ENCODE data around the gene ITGA2B. TPM values are rescaled to one million over a fixed set of nuclear protein-coding genes. Genes with fewer than 3 reads are reported as not detected.

ITGA2B gene
- total and polyA plus RNA-seq, 2 of the 4 experiments (the other 2 are of a cell fraction), result under 0.01 to 0.26 TPM

- Histone ChIP-seq H4K20me1 (ENCODE audit: insufficient read depth, low read length) (peaks cover 7% of the 10 kb centered on the region), H2AK9ac (replicated peaks; ENCODE audit: low read depth, low read length, poor library complexity) (peak overlapping the region; percentile 98), H2BK15ac (ENCODE audit: low read depth, low read length) (no peak overlapping the region), H3K4me3 (ENCODE audit: insufficient read depth, low read depth, low read length) (peak overlapping the region; percentile 88), H3K4ac (ENCODE audit: low read depth, low read length) (no peak overlapping the region; the same call in 1 of the 2 replicates), H2AK5ac (ENCODE audit: low read depth, low read length) (peak overlapping the region; percentile 84), H3K27ac (ENCODE audit: insufficient read depth, low read length) (no peak overlapping the region; the same call in 1 of the 2 replicates), H3K23ac (ENCODE audit: low read depth, low read length) (peak overlapping the region; percentile 85; the same call in 1 of the 2 replicates), H3K9me3 (ENCODE audit: control insufficient read depth, insufficient read depth, low read length) (no peaks in the 10 kb centered on the region), H3K27me3 (ENCODE audit: control insufficient read depth, insufficient read depth, low read length) (no peaks in the 10 kb centered on the region), H2AFZ (replicated peaks; ENCODE audit: low read length, poor library complexity) (peak overlapping the region; percentile 97), H3K14ac (replicated peaks; ENCODE audit: low read depth, low read length) (peak overlapping the region; percentile 15), H3K36me3 (ENCODE audit: control insufficient read depth, insufficient read depth, low read length) (peaks cover 24% of the 10 kb centered on the region), H3K9ac (ENCODE audit: low read depth, low read length) (peak overlapping the region; percentile 70), H2BK20ac (ENCODE audit: low read depth, low read length) (no peak overlapping the region), H2BK5ac (ENCODE audit: low read depth, low read length, poor library complexity, severe bottlenecking) (no peak overlapping the region), H4K91ac (ENCODE audit: insufficient read depth, low read depth, low read length) (no peak overlapping the region; the same call in 1 of the 2 replicates), H3K4me1 (ENCODE audit: control insufficient read depth, insufficient read depth, low read length) (peaks cover 9% of the 10 kb centered on the region), H3K4me2 (ENCODE audit: low read depth, low read length) (peak overlapping the region; percentile 96), H3K18ac (ENCODE audit: low read depth, low read length) (no peak overlapping the region), H3K56ac (ENCODE audit: extremely low read depth, insufficient read depth, low read length) (no peak overlapping the region), H3K79me1 (ENCODE audit: low read depth in 1 of 2, low read length in 2 of 2) (peaks cover 5 to 19% of the 10 kb centered on the region in 2 experiments; a peak in 3 of 4 replicates), H3K9me1 (ENCODE audit: insufficient read depth, low read length) (peaks cover 9% of the 10 kb centered on the region), H4K8ac (ENCODE audit: low read depth in 2 of 2, low read length in 2 of 2) (no peak overlapping the region; a peak in 1 of 4 replicates), H2BK120ac (ENCODE audit: low read depth, low read length) (no peak overlapping the region), H4K5ac (ENCODE audit: low read depth, low read length) (no peak overlapping the region)
- ATAC-seq (ENCODE audit: low read depth) (no peak), DNase-seq (no peak)
- CTCF ChIA-PET, result no interaction called here
- dilution Hi-C loops (cut with HindIII; ENCODE audit: low sequenced_read_pairs, unreplicated experiment) (no loop called here), intact Hi-C loops (cut with micrococcal nuclease) (loop anchor here (1.0 kb wide), 1 partner anchor 101 kb away; no protein-coding TSS in a partner anchor), in situ Hi-C loops (cut with MboI; ENCODE audit: low sequenced_read_pairs) (no loop called here)
- POLR2A ChIA-PET (ENCODE audit: unreplicated experiment), result no interaction called here
- BruUV-seq (replicated peaks), result no TSS peak
- no peak for TF ChIP-seq CTCF (conservative IDR thresholded peaks at IDR 0.05; ENCODE audit: low read depth, low read length)
- TF ChIP-seq NFE2L2 (IDR thresholded peaks at IDR 0.05; ENCODE audit: low read depth, low read length), result no peak
- no peak for TF ChIP-seq ELK1 (IDR thresholded peaks at IDR 0.05; ENCODE audit: borderline replicate concordance, low read depth, low read length)
- TF ChIP-seq CEBPB (IDR thresholded peaks at IDR 0.05; ENCODE audit: low read depth, low read length), result no peak
- no peak for TF ChIP-seq FOS (IDR thresholded peaks at IDR 0.05; ENCODE audit: low read depth, low read length)
- 17% methylated on average over 6 of the region's 27 CpGs; no CpG with 5 or more reads in 1 of the 2 experiments for WGBS, 2 experiments (ENCODE audit: extremely low coverage in 2 of 2, insufficient read length in 1 of 2)
Measured at GRCh38 chr17:44323359-44324091, 65.9 kb downstream of the ITGA2B start.
